ENCODE results near the gene TAS2R20.

TAS2R20 gene

GRCh38 chr12:10974965-10975364, 23.1 kb downstream of the TAS2R20 start:
- no peak overlapping the region for H3K27ac ChIP-seq
- no peaks in the 10 kb centered on the region for H3K36me3 ChIP-seq
- TF ChIP-seq CTCF (IDR thresholded peaks at IDR 0.05) = no peak
- no peaks in the 10 kb centered on the region for H3K4me1 ChIP-seq (ENCODE audit: control insufficient read depth in 1 of 2, insufficient read depth in 1 of 2, low read depth in 1 of 2, low read length in 1 of 2)
- no peaks in the 10 kb centered on the region for H3K9me3 ChIP-seq
- no peaks in the 10 kb centered on the region for H3K27me3 ChIP-seq
- H3K4me3 ChIP-seq (ENCODE audit: low read depth in 1 of 2, low read length in 1 of 2) = no peak overlapping the region

- no peaks in the 10 kb centered on the region for H3K36me3 ChIP-seq
- TF ChIP-seq CTCF (IDR thresholded peaks at IDR 0.05) = no peak
- no peak overlapping the region for H3K27ac ChIP-seq
- H3K9me3 ChIP-seq = no peaks in the 10 kb centered on the region
- no peaks in the 10 kb centered on the region for H3K4me1 ChIP-seq (ENCODE audit: control insufficient read depth in 1 of 2, insufficient read depth in 1 of 2, low read depth in 1 of 2, low read length in 1 of 2)
- no peak overlapping the region for H3K4me3 ChIP-seq (ENCODE audit: low read depth in 1 of 2, low read length in 1 of 2)
- no peaks in the 10 kb centered on the region for H3K27me3 ChIP-seq
These were observed 29.2 kb downstream of the TAS2R20 start for GRCh38 chr12:10968765-10969456.

- Histone ChIP-seq H3K27me3 (no peaks in the 10 kb centered on the region), H3K27ac (no peak overlapping the region), H3K36me3 (no peaks in the 10 kb centered on the region), H3K4me1 (ENCODE audit: control insufficient read depth in 1 of 2, insufficient read depth in 1 of 2, low read depth in 1 of 2, low read length in 1 of 2) (no peaks in the 10 kb centered on the region), H3K4me3 (ENCODE audit: low read depth in 1 of 2, low read length in 1 of 2) (no peak overlapping the region), H3K9me3 (no peaks in the 10 kb centered on the region)
- TF ChIP-seq CTCF (IDR thresholded peaks at IDR 0.05) = no peak
These were observed 30.7 kb downstream of the TAS2R20 start for GRCh38 chr12:10967409-10967808.

- Histone ChIP-seq H3K27ac (no peak overlapping the region), H3K27me3 (no peaks in the 10 kb centered on the region), H3K4me1 (ENCODE audit: control insufficient read depth in 1 of 2, insufficient read depth in 1 of 2, low read depth in 1 of 2, low read length in 1 of 2) (no peaks in the 10 kb centered on the region), H3K9me3 (no peaks in the 10 kb centered on the region), H3K36me3 (no peaks in the 10 kb centered on the region), H3K4me3 (ENCODE audit: low read depth in 1 of 2, low read length in 1 of 2) (no peak overlapping the region)
- no peak for TF ChIP-seq CTCF (IDR thresholded peaks at IDR 0.05)
These were observed 31.8 kb downstream of the TAS2R20 start for GRCh38 chr12:10966314-10966713.

GRCh38 chr12:10965476-10965875, 32.6 kb downstream of the TAS2R20 start:
- H3K36me3 ChIP-seq = no peaks in the 10 kb centered on the region
- no peak overlapping the region for H3K4me3 ChIP-seq (ENCODE audit: low read depth in 1 of 2, low read length in 1 of 2)
- H3K9me3 ChIP-seq = no peaks in the 10 kb centered on the region
- no peaks in the 10 kb centered on the region for H3K4me1 ChIP-seq (ENCODE audit: control insufficient read depth in 1 of 2, insufficient read depth in 1 of 2, low read depth in 1 of 2, low read length in 1 of 2)
- TF ChIP-seq CTCF (IDR thresholded peaks at IDR 0.05) = no peak
- no peaks in the 10 kb centered on the region for H3K27me3 ChIP-seq
- no peak overlapping the region for H3K27ac ChIP-seq

Measured in neutrophil (primary cell).